K562 (cell line): ENCODE measurements around the gene LEPROT. TPM values are rescaled to one million over a fixed set of nuclear protein-coding genes. Genes with fewer than 3 reads are reported as not detected.

Experiments
- CBFB ChIP-seq: sonication (generic); formaldehyde crosslinking; IDR thresholded peaks from 2 replicates; pipeline ENCODE4 v1.4.0; 2020; ENCODE audit warnings: mild to moderate bottlenecking, missing genetic modification reagents
- ERF ChIP-seq: fragments of 450-650 bp; formaldehyde crosslinking; IDR thresholded peaks from 2 replicates; pipeline ENCODE4 v1.4.0; 2020; ENCODE audit warnings: mild to moderate bottlenecking, mixed read lengths
- HEY1 ChIP-seq: fragments of 250-450 bp; sonication (Bioruptor Pico); IDR thresholded peaks from 2 replicates; pipeline ENCODE4 v1.5.0; 2020; ENCODE audit warnings: mild to moderate bottlenecking, moderate library complexity, borderline replicate concordance
- IRF2 ChIP-seq: sonication (generic); formaldehyde crosslinking; IDR thresholded peaks from 2 replicates; pipeline ENCODE4 v1.8.1; 2022; ENCODE audit warnings: mild to moderate bottlenecking, missing genetic modification reagents
- MCM3 ChIP-seq: fragments of 450-650 bp; IDR thresholded peaks from 2 replicates; pipeline ENCODE4 v1.6.1; 2016
- MEF2A ChIP-seq: IDR thresholded peaks from 2 replicates; pipeline ENCODE4 v1.6.1; 2011; ENCODE audit warnings: low read depth, mild to moderate bottlenecking, low read length, moderate library complexity; ENCODE audit not compliant: control insufficient read depth
- NR2C2 ChIP-seq, 2 experiments: fragments of 200-800 bp in 1 of 2; sonication (Bioruptor generic) in 1 of 2; sonication (generic) in 1 of 2; formaldehyde crosslinking in 1 of 2; IDR thresholded peaks; 2 replicates each; pipeline versions ENCODE4 v1.6.1 to v1.8.0; 2016 to 2022; ENCODE audit warnings: mild to moderate bottlenecking in 1 of 2, missing compliant biosample characterization in 1 of 2, missing genetic modification characterization in 1 of 2, missing genetic modification reagents in 1 of 2
- RAD21 ChIP-seq, 2 experiments: fragments of 250-450 bp in 1 of 2; fragments of 450-650 bp in 1 of 2; sonication (Bioruptor Pico) in 1 of 2; formaldehyde crosslinking in 1 of 2; IDR thresholded peaks in 1 of 2; conservative IDR thresholded peaks in 1 of 2; 2 replicates each; pipeline versions ENCODE4 v1.4.0 to v1.8.0; 2020 to 2022; ENCODE audit warnings: mild to moderate bottlenecking in 2 of 2, moderate library complexity in 1 of 2
- RHOXF2B ChIP-seq: fragments of 250-450 bp; sonication (Bioruptor Pico); conservative IDR thresholded peaks from 2 replicates; pipeline ENCODE4 v1.5.1; 2021
- SIN3A ChIP-seq, 2 experiments: fragments of 150-350 bp in 1 of 2; IDR thresholded peaks; 2 replicates each; pipeline ENCODE4 v1.6.1; 2011 to 2016; ENCODE audit warnings: borderline replicate concordance in 2 of 2, low read depth in 2 of 2, low read length in 2 of 2, mild to moderate bottlenecking in 2 of 2, moderate library complexity in 2 of 2; ENCODE audit not compliant: control insufficient read depth in 1 of 2
- SLC30A9 ChIP-seq: fragments of 250-450 bp; sonication (Bioruptor Pico); IDR thresholded peaks from 2 replicates; pipeline ENCODE4 v1.8.0; 2022; ENCODE audit warnings: mild to moderate bottlenecking, moderate library complexity
- SMARCB1 ChIP-seq: IDR thresholded peaks from 2 replicates; pipeline ENCODE4 v1.6.1; 2011; ENCODE audit warnings: improper control_type of control experiment, low read depth; ENCODE audit not compliant: insufficient read length
- SREBF1 ChIP-seq: fragments of 150-350 bp; IDR thresholded peaks from 2 replicates; pipeline ENCODE4 v1.6.1; 2014; ENCODE audit warnings: antibody characterized with exemption, low read depth, low read length, borderline replicate concordance
- ZBTB7A ChIP-seq: IDR thresholded peaks from 2 replicates; pipeline ENCODE4 v1.6.1; 2011; ENCODE audit warnings: low read depth, mild to moderate bottlenecking, low read length, moderate library complexity, borderline replicate concordance; ENCODE audit not compliant: control insufficient read depth
- ZFP1 ChIP-seq: fragments of 450-650 bp; formaldehyde crosslinking; IDR thresholded peaks from 2 replicates; pipeline ENCODE4 v1.4.0; 2020; ENCODE audit warnings: mild to moderate bottlenecking, mixed read lengths
- ZNF668 ChIP-seq: fragments of 250-450 bp; sonication (Bioruptor Pico); IDR thresholded peaks from 2 replicates; pipeline ENCODE4 v1.8.0; 2022; ENCODE audit warnings: mild to moderate bottlenecking, inconsistent platforms
- polyA plus RNA-seq, 8 experiments: library from polyadenylated mRNA; depleted of rRNA in 4 of 8; stranded (reverse) in 5 of 8; unstranded in 3 of 8; fragments of >200 nt; fragmentation: Nextera tagmentation in 2 of 8; fragmentation: Illumina TruSeq in 1 of 8; extraction: Ambion mirVana in 2 of 8; extraction: Trizol in 1 of 8; gene quantifications; 2 replicates each; pipeline versions ENCODE4 v1.2.1 to v1.2.3, GENCODE V29; 2011 to 2014; ENCODE audit warnings: inconsistent platforms in 1 of 8, missing spikeins in 1 of 8
- total RNA-seq, 7 experiments: library from RNA; depleted of rRNA in 6 of 7; stranded (reverse); fragments of >200 nt in 6 of 7; fragmentation: Illumina TruSeq in 2 of 7; extraction: Trizol in 2 of 7; gene quantifications; 2 replicates each; pipeline versions ENCODE4 v1.2.1 to v1.2.3, GENCODE V29; 2011 to 2021; ENCODE audit warnings: low replicate concordance in 1 of 7
- TF ChIP-seq, protein P1 (sequence below): fragments of 450-650 bp; IDR thresholded peaks from 2 replicates; pipeline ENCODE4 v1.6.1; 2016; ENCODE audit warnings: borderline replicate concordance
- TF ChIP-seq, protein P2 (sequence below): IDR thresholded peaks from 3 replicates; pipeline ENCODE4 v1.6.1; 2011; ENCODE audit warnings: borderline replicate concordance, mild to moderate bottlenecking, moderate library complexity; ENCODE audit not compliant: insufficient read length; ENCODE audit errors: extremely low read depth
- TF ChIP-seq, protein P3 (sequence below): fragments of 250-450 bp; sonication (Bioruptor Pico); IDR thresholded peaks from 2 replicates; pipeline ENCODE4 v1.8.0; 2021; ENCODE audit warnings: moderate library complexity, mild to moderate bottlenecking, inconsistent platforms

The LEPROT gene
- total and polyA plus RNA-seq, 9 of the 15 experiments (the other 6 are each of a cell fraction or from before 2014, with no cell fraction given): 28.1 to 97.5 (median 45.8) TPM

DNA sequence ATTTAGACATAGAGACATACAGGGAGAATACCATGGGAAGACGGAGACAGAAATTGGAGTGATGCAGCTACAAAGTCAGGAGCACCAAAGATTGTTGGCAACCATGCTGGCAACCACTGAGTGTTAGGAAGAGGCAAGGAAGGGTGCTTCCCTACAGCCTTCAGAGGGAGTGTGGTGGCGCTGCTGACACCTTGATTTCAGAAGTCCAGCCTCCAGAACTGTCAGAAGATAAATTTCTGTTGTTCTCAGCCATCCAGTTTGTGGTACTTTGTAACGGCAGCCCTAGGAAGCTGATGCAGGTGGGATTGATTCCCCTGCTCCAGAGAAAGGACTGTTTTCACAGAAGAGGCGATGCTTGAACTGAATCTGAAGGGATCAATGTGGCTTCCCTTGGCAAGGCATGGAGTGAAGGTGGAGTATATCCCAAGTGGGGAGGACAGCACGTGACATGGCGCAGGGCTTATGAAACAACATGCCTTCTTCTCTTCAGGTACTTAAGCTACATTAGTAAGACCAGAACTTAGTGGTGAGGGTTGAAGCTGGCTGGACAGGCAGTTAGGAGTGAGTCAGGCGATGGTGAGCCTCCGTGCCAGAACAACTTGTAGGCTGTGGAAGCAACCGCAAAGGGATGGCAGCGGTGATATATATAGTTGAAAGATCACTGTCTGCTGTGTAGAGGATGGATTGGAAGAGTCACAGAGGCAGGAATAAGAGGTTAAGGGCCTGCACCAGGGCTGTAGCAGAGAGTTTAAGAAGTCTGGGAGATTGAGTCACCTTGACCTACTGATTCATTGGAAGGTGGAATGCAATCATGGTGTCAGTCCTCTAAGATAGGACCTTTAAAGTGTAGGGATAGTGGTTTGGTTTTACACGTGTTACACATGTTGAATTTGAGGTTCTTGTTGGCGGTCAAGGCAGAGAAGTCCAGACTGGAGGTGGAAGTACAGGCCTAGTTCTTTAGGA is 2.1 kb downstream of the LEPROT start (continued):
- TF ChIP-seq IRF2 (no peak), HEY1 (CRISPR knock-in tag) (no peak), SIN3A (IDR thresholded peaks at IDR 0.05; ENCODE audit: borderline replicate concordance in 2 of 2, control insufficient read depth in 1 of 2, low read depth in 2 of 2, low read length in 2 of 2) (peak; percentile 35 to 80; a peak in 2 of 4 replicates), RHOXF2B (no peak), ERF (0 out of 2 replicates have a peak, but pooled peaks have one; percentile 59), SLC30A9 (CRISPR knock-in tag) (no peak), ZFP1 (CRISPR knock-in tag) (no peak), NR2C2 (CRISPR knock-in tag; IDR thresholded peaks at IDR 0.05) (no peak), NR2C2 (tag; IDR thresholded peaks at IDR 0.05) (peak; percentile 18; the same call in 1 of the 2 replicates), ZBTB7A (no peak), SREBF1 (no peak), MCM3 (no peak), ZNF668 (CRISPR knock-in tag) (no peak), RAD21 (CRISPR knock-in tag; conservative IDR thresholded peaks at IDR 0.05 in 1 of 2, IDR thresholded peaks at IDR 0.05 in 1 of 2) (0 out of 4 replicates have a peak, but pooled peaks of 1 of the 2 experiments have one; percentile 19), SMARCB1 (no peak), CBFB (CRISPR knock-in tag) (no peak), MEF2A (no peak)
- TF ChIP-seq, protein P1, sequence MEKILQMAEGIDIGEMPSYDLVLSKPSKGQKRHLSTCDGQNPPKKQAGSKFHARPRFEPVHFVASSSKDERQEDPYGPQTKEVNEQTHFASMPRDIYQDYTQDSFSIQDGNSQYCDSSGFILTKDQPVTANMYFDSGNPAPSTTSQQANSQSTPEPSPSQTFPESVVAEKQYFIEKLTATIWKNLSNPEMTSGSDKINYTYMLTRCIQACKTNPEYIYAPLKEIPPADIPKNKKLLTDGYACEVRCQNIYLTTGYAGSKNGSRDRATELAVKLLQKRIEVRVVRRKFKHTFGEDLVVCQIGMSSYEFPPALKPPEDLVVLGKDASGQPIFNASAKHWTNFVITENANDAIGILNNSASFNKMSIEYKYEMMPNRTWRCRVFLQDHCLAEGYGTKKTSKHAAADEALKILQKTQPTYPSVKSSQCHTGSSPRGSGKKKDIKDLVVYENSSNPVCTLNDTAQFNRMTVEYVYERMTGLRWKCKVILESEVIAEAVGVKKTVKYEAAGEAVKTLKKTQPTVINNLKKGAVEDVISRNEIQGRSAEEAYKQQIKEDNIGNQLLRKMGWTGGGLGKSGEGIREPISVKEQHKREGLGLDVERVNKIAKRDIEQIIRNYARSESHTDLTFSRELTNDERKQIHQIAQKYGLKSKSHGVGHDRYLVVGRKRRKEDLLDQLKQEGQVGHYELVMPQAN: peak; percentile 76
- TF ChIP-seq, protein P2, sequence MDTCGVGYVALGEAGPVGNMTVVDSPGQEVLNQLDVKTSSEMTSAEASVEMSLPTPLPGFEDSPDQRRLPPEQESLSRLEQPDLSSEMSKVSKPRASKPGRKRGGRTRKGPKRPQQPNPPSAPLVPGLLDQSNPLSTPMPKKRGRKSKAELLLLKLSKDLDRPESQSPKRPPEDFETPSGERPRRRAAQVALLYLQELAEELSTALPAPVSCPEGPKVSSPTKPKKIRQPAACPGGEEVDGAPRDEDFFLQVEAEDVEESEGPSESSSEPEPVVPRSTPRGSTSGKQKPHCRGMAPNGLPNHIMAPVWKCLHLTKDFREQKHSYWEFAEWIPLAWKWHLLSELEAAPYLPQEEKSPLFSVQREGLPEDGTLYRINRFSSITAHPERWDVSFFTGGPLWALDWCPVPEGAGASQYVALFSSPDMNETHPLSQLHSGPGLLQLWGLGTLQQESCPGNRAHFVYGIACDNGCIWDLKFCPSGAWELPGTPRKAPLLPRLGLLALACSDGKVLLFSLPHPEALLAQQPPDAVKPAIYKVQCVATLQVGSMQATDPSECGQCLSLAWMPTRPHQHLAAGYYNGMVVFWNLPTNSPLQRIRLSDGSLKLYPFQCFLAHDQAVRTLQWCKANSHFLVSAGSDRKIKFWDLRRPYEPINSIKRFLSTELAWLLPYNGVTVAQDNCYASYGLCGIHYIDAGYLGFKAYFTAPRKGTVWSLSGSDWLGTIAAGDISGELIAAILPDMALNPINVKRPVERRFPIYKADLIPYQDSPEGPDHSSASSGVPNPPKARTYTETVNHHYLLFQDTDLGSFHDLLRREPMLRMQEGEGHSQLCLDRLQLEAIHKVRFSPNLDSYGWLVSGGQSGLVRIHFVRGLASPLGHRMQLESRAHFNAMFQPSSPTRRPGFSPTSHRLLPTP: no peak
- TF ChIP-seq, protein P3, sequence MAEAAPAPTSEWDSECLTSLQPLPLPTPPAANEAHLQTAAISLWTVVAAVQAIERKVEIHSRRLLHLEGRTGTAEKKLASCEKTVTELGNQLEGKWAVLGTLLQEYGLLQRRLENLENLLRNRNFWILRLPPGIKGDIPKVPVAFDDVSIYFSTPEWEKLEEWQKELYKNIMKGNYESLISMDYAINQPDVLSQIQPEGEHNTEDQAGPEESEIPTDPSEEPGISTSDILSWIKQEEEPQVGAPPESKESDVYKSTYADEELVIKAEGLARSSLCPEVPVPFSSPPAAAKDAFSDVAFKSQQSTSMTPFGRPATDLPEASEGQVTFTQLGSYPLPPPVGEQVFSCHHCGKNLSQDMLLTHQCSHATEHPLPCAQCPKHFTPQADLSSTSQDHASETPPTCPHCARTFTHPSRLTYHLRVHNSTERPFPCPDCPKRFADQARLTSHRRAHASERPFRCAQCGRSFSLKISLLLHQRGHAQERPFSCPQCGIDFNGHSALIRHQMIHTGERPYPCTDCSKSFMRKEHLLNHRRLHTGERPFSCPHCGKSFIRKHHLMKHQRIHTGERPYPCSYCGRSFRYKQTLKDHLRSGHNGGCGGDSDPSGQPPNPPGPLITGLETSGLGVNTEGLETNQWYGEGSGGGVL (CRISPR knock-in tag): no peak
